ENCODE data around the gene FBXL19.
"Not testable (repeated sequence)": the region's sequence is repeated elsewhere in the genome, so short reads cannot be mapped to it uniquely, and the experiment has no call there.

FBXL19 gene, protein sequence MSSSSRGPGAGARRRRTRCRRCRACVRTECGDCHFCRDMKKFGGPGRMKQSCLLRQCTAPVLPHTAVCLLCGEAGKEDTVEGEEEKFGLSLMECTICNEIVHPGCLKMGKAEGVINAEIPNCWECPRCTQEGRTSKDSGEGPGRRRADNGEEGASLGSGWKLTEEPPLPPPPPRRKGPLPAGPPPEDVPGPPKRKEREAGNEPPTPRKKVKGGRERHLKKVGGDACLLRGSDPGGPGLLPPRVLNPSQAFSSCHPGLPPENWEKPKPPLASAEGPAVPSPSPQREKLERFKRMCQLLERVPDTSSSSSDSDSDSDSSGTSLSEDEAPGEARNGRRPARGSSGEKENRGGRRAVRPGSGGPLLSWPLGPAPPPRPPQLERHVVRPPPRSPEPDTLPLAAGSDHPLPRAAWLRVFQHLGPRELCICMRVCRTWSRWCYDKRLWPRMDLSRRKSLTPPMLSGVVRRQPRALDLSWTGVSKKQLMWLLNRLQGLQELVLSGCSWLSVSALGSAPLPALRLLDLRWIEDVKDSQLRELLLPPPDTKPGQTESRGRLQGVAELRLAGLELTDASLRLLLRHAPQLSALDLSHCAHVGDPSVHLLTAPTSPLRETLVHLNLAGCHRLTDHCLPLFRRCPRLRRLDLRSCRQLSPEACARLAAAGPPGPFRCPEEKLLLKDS

DNA sequence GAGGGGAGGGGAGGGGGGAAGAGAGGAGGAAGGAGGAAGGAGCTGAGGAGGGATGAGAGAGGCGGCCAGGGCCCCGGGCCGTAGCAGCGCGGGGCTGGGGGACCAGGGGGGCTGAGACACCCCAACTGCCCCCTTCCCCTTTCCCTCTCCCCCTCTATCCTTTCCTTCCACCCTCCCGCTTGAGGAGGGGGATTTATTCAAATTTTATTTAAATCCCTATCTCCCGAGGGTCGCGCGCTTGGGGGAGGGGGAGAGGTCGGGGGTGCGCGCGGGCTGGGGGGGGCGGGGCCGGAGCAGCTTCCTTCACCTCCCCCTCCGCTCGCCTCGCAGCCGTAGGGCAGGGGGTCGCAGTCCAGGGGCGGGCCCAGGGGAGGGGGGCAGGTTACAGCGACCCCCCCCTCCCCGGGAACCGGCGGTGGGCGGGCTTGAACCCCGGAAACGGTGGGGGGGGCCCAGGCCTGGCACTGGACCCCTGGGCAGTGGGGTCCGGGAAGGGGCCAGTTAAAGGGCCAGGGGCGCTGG, at the start of gene FBXL19:
Gene FBXL19, plus strand, starts transcription at position 19 of the 522 bp plus-strand sequence. CDS start 2,183 bp downstream, outside the sequence.
- DNase-seq (ENCODE audit: low read depth) = peak; percentile 14

DNA sequence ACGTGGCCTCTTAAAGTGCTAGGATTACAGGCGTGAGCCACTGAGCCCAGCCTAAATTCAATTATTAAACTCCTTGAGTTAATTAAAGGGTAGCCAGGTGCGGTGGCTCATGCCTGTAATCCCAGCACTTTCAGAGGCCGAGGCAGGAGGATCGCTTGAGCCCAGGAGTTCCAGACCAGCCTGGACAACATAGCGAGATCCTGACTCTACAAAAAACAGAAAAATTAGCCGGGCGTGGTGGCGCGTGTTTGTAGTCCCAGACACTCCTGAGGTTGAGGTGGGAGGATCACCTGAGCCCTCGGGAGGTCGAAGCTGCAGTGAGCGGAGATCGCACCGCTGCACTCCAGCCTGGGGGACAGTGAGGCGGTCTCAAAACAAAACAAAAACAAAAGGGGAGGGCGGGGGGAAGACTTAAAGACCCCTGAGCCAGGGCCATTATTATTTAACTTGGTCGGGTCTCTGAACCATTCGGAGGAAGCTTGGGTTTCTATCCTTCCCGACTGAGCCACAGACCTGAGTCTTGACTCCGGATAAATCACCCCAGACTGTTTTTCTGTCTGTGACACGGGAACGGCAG, 49.0 kb upstream of the FBXL19 start:
- no peak for DNase-seq (ENCODE audit: low read depth)

DNA sequence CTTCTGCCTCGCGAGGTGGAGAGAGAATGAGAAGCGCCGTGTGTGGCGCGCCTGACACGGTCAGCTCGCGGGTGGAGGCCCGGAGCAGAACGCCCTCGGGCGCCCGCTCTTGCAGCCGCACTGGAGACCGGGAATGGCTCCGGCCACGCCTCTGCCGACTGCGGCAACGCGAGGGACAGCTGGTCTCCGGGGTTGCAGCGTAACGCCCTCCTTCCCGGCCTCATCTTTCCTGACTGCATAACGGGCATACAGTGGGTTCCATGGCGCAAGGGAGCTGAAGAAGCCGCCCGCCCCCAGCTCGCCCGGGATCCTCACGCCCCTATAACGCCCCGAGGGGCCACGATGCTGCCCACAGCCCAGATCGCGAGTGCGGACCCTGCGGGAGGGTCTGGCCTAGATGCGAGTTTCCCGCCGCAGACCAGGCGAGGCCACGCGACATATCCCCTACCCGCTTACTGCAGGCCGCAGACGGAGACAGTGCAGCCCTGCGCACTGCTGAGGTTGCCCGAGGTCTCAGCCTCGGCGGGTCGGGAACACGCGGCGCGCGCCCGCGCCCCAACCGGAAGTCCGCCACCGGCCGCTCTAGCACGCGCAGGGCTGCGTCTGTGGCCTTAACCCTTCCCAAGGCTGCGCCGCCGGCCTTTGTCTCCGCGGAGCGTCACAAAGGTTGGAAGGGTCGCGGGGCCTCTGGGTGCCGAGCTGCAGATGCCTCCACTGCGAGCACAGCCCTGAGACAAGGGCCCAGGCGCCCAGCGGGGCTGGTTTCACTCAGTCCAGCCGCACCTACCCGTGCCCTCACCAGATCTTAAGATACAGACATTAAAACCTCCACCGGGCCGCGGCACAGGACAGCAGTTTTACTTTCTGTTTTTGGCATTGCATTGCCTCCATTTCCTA, 48.3 kb upstream of the FBXL19 start:
- peak; percentile 81 for DNase-seq (ENCODE audit: low read depth)

DNA sequence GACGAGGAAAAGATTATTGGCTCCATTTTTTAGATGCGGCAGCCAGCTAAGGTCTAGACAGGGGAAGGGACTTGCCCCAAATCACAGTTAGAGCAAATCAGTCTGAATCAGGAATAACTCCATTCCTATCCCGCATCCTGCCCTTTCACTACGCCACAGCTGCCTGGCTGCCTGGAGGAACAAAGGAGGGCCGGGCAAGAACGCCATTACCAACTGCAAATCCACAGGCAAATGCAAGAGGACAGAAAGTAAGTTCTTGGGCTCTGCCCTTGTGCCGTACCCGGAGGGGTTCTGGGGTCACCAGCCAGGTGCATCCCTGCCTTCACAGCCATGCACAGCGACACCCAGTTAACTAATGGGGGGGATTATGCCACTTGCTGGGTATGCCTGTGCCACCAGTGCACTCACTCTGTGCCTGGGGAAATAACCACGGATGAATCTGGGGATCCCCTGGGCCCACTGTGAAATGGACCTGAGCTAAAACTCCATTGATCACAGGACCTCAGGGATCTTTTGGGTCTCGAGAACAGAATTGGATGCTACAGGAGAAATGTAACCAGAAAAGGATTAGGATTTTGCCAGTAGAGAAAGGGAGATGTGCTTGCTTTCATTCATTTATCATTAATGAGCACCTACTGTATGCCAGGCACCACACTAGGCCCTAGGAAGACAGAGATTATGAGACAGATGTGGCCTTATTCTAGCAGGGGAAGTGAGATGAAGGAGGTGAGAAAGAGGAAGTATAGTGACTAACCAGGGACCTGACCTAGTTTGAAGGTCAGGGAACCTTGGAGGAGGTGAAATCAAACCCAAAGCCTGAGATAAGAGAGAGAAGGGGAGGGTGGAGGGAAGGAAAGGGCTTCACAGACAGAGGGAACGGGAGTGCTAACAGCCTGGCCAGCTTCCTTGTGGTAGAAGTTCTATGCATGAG, 47.2 kb upstream of the FBXL19 start:
- DNase-seq (ENCODE audit: low read depth) = no peak

DNA sequence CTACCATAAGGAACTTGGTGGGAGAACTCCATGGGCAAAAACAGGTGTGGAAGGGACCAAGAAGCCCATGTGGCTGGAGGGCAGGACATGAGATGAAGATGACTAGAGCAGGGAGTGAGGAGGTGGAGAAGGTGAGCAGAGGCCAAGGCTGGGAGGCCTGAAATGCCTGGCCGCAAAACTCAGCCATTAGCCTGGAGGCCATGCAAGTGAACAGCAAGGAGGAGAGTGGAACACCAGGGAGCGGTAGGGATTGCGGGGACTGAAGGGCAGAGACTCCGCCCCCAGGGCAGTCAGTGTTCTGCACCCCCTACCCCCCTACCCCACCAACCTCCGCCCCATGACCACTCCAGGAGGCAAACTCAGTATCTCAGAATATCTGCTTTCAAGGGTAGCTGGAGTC, 46.5 kb upstream of the FBXL19 start:
- no peak for DNase-seq (ENCODE audit: low read depth)

DNA sequence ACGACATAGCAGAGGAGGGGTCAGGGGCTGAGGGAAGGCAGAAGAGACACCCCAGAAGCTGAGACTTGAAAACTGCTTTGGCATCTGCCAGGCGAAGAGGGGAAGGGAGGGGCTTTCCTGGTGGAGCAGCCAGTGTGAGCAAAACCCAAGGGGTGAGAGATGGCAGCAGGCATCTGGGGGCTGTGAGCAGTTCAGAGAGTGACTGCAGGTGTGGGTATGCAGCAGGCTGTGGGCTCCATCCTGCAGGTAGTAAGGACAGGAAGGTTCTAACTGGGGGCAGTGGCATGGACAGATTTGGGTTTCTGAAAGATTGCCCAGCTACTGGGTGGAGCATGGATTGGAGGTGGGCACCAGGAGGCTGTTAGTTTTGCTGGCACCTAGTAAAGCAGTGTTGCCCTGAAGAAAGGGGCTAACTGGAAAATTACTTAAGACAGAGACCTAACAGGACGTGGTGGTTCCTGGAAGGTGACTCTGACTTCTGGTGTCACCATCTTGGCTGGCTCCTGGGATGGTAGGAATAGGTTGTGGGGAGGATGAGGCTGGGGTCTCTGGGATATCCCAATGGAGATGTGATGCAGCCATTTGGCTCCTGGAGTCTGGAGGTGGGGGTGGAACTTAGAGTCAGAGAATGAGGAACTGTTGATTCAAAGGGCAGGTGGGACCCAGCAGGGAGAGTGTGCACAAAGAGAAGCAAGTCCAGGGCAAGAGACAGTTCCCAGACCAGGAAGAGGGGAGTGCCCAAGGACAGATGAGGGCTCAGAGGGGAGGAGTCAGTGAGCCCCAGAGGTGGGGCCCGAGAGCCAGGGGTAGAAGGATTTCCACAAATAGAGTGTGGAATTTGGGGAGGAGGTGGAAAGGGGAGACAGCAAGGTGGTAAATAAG, 40.7 kb upstream of the FBXL19 start:
- no peak for DNase-seq (ENCODE audit: low read depth)

DNA sequence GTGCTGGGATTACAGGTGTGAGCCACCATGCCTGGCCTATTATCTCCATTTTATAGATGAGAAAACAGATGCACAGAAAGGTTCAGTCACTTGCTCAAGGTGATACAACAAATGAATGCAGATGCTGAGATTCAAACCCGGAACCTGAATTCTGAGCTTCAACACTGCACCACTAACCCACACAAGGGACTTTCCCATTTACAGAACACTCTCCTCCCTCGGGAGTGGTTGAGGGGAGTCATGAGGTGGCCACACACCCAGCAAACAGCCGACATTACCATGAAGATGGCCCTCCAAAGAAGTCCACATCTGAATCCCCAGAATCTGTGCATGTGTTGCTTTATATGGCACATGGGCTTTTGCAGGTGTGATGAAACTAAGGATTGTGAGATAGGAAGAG, 38.6 kb upstream of the FBXL19 start:
- DNase-seq (ENCODE audit: low read depth) = no peak

DNA sequence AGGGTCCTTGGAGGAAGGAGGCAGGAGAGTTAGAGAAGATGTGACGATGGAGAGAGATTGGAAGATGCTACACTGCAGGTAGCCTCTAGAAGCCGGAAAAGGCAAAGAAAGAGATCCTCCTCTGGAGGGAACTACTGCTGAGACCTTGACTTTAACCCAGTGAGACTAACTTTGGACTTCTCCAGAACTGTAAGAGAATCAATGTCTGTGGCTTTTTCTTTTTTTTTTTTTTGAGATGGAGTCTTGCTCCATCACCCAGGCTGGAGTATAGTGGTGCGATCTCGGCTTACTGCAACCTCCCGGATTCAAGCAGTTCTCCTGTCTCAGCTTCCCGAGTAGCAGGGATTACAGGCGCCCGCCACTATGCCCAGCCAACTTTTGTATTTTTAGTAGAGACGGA, 38.2 kb upstream of the FBXL19 start:
- DNase-seq (ENCODE audit: low read depth) = no peak

DNA sequence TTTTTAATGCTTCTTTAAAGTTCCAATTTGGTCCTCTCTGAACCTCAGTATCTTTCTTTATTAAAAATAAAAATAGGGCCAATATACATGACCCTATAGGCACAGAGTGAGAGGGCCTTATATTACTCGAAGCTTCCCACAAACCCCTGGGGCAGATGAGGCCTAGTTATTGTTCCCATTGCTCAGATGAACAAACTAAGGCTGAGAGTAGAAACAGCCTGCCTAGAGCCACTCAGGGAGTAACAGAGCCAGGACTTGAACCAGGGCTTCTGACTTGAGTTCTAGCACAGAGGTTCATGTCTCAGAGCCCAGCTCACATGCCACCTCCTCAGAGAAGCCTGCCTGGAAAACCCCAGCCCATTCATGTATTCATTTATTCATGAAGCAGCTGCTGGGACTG, 37.2 kb upstream of the FBXL19 start:
- no peak for DNase-seq (ENCODE audit: low read depth)

DNA sequence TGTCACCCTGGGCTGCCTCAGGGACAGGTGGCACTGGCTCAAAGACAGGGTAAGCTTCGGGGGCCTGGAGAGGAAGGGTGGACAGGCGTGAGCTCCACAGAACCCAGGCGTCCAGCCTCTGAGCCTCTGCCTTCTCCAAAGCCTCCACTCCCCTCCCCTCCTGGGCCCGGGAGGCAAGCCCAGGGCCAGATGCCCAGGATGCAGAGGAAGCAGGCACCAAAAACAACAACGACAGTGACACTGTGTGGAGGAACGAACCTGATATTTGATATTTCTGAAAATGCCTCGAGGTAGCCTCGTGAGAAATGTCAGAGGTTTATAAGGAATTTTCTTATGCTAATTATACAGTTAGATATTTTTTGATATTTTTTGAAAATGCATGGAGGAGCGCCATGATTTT, 35.4 kb upstream of the FBXL19 start:
- DNase-seq (ENCODE audit: low read depth) = no peak

DNA sequence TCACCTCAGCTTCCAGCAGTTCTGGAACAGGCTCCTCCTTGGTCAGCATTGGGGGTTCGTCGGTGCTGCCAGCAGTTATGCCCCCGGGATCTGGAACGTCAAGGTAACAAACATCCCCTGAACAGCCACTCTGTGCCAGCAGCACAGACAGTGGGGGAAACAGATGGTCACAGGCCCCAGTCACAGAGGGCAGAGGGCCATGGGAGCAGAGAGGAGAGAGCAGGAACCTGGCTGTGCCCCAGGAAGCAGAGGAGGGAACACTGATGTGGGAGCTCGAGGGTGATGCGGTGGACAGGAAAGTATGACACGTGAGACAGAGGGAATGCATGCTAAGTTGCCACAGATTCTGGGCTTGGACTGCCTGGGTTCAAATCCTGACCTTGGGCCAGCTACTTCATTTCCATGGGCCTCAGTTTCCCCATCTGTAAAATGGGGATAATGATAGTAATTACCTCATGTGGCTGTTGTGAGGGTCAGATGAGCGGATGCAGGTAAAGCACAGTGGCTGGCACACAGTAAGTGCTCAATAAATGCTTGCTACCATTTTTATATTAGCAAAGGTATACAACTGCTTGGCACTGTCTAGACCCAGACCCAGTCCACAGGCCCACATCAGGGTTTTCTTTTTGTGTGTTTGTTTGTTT, 34.4 kb upstream of the FBXL19 start:
- no peak for DNase-seq (ENCODE audit: low read depth)

DNA sequence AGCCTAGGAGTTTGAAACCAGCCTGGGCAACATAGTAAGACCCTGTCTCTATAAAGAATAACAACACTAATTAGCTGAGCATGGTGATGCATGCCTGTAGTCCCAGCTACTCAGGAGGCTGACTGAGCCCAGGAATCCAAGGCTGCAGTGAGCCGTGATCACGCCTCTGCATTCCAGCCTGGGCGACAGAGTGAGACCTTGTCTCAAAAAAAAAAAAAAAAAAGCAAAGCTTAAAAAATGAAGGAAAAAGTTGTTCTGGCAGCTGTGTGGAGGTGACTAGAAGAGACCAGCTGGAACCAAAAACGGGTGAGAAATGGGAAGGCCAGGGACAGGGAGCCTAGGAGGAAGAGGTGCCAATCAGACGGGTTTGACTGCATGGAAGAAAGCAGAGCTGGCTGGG, 33.7 kb upstream of the FBXL19 start:
- no peak for DNase-seq (ENCODE audit: low read depth)

DNA sequence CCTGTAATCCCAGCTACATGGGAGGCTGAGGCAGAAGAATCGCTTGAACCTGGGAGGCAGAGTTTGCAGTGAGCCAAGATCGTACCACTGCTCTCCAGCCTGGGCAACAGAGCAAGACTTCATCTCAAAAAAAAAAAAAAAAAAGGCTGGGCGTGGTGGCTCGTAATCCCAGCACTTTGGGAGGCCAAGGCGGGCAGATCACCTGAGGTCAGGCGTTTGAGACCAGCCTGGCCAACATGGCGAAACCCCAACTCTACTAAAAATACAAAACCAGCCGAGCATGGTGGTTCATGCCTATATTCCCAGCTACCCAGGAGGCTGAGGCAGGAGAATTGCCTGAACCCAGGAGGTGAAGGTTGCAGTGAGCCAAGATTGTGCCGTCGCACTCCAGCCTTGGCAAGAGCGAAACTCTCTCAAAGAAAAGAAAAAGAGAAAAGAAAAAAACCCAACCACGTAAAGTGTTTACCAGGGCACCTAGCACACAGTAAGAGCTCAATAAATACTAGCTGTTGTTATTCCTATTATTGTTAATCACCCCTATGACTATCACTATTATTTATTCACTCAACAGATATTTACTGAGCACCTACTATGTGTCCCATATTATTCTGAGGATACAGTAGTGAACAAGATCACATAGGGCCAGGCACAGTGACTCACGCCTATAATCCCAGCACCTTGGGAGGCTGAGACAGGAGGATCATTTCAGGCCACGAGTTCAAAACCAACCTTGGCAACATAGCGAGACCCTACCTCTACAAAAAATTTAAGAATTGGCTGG, 32.1 kb upstream of the FBXL19 start:
- DNase-seq (ENCODE audit: low read depth) = not testable (repeated sequence)

DNA sequence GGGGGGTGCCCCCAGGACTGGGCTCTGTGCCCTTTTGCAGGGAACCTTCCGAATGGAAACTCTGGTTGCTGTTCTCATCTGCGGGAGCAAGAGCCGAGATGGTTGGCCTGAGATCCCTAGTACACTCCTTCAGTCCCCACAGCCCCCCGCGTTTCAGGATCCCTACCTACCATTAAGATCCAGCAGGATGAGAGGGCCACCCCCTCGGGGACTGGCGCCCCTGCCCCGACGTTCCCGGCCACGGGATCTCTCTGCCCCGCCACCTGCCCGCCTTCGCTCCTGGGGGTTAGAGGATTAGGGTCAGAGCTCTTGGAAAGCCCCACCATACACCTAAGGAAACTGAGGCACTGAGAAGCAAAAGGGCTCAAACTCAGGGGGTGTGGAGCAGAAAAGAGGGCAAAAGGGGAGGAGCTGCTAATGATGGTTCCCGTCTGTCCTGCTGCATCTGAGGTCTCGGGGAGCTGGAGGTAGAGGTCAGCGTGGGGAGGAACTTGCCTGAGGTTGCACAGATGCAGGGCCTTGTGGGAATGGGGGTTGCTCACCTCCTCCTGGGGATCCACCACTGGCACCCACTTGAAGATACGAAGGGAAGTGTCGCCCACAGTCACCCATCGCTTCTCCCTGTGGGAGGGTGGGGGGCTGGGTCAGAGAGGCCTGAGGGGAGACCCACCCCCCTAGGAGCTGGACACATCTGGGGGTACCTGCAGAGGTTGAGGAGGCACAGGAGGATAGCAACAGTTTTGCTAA, 30.5 kb upstream of the FBXL19 start:
- DNase-seq (ENCODE audit: low read depth) = no peak

DNA sequence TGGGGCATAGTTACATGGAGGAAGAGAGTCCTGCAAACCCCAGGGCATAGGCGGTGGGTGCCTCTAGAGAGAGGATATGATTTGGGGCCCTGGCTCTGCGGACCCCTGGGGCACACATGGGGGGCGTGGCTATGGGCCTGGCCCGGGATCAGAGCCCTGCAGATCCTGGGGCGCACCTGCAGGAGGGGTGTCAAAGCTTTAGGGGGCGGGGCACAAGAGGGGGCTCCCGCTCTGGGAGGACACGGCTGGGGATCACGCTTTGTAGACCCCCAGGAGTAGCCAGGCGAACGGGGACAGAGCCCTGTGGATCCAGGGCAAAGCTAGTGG, 30.0 kb upstream of the FBXL19 start:
- DNase-seq (ENCODE audit: low read depth) = no peak

DNA sequence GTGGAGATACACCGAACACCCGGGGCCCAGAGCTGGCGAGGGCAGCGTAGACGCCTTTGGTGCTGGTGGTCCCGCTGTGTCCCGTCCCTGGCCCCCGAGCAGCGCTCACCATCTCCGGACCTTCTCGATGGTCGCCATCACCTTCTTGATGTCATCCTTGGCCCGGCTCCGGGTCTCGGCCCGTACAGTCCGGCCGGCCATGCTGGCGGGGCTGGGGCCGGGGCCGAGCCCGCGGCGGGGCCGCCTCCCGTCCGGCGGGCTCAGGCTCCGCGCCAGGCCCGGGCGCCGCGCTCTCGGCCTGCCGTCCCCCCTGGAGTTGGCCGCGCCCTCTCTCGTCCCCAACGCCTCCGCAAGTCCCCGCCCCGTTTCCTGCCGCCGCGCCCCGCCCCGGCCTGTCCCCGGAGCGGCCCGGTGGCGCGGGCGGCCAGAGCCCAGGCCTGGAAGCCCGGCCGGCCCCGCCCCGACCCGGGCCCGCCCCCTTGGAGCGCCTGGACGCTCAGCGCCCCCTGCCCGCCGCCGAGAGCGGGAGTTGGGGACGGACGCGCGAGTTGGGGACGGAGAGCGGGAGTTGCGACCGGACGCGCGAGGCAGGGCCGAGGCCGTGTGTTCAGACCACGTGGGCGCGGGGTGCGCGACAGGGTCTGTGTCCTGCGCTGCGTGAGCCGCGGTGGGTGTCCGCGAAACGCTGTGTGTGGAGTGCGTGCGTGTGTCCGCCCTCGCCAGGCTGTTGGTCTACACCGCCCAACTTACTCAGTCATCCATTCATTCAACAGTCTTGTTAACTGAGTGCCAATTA, 29.4 kb upstream of the FBXL19 start, which contains the start of gene BCL7C:
Gene BCL7C, minus strand, starts transcription at position 334 of the 796 bp plus-strand sequence. Its CDS starts 133 bp downstream, at position 201.
- peak; percentile 63 for DNase-seq (ENCODE audit: low read depth)
